Lower leg skin (tissue), 3 donors: ENCODE data around the gene ROR1.

ENCODE experiments used
- CTCF ChIP-seq, 3 donors: fragments of 450-650 bp; IDR thresholded peaks; one replicate each; pipeline ENCODE4 v1.5.1; 2016; ENCODE audit warnings: antibody characterized with exemption in 3 of 3, mild to moderate bottlenecking in 3 of 3, moderate library complexity in 2 of 3
- POLR2A ChIP-seq, 2 donors: fragments of 450-650 bp; IDR thresholded peaks; one replicate each; pipeline ENCODE4 v1.6.1; 2016 to 2017; ENCODE audit warnings: antibody characterized with exemption in 2 of 2, mild to moderate bottlenecking in 1 of 2, moderate library complexity in 1 of 2

GRCh38 chr1:63794354-63794753, 20.5 kb downstream of the ROR1 start:
- no peak for TF ChIP-seq CTCF (IDR thresholded peaks at IDR 0.05)
- no peak for TF ChIP-seq POLR2A (IDR thresholded peaks at IDR 0.05)
